ENCODE results near the gene PRPF40B.

DNA sequence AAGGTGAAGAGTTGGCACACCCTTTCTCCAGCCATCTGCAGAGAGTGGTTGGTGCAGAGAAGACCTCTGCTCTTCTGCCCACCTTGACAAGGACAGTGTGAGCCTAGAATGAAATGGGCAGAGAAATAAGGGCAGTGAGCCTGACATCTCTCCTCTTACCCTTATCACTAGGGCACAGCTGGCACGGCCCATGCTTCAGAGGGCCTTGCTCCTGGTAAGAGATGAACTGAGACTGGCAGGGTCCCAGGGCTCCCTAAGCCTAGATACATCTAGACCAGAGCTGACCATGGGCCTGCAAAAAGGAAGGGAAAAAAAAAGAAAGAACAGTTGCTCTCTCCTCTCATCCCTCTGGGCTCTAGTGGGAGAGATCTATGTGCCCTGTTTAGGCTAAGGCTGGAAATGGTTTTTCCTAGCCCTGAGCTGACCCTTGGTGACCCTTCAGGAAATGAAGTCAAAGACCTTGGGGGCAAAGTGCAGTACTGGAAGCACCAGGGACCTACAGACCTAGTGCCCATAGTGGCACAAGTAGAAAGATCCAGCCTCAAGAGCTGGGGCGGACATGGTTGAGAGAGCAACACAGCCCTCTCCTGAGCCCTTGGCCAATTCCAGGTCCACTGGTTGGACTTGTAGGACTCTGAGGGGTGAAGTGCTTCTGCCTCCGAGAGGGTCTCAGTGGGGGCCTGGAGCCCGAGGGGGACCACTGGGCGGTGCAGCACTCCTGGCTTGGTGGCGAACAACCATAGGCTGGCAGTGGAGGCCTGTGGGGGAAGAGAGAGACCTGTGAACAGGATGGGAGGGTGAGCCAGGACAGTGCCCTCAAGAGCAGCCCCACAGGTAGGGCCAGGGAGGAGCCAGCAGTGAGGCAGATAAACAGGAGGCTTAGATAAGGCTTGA lies 22.0 kb downstream of the PRPF40B start:
- TF ChIP-seq, protein P1, sequence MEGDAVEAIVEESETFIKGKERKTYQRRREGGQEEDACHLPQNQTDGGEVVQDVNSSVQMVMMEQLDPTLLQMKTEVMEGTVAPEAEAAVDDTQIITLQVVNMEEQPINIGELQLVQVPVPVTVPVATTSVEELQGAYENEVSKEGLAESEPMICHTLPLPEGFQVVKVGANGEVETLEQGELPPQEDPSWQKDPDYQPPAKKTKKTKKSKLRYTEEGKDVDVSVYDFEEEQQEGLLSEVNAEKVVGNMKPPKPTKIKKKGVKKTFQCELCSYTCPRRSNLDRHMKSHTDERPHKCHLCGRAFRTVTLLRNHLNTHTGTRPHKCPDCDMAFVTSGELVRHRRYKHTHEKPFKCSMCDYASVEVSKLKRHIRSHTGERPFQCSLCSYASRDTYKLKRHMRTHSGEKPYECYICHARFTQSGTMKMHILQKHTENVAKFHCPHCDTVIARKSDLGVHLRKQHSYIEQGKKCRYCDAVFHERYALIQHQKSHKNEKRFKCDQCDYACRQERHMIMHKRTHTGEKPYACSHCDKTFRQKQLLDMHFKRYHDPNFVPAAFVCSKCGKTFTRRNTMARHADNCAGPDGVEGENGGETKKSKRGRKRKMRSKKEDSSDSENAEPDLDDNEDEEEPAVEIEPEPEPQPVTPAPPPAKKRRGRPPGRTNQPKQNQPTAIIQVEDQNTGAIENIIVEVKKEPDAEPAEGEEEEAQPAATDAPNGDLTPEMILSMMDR (IDR thresholded peaks at IDR 0.05; ENCODE audit: poor library complexity) = no peak
- no peak for TF ChIP-seq EZH2phosphoT487 (IDR thresholded peaks at IDR 0.05; ENCODE audit: low read depth, severe bottlenecking, unreplicated experiment)
